Astrocyte (in vitro differentiated cells and primary cell): ENCODE results near the gene OR7C1. TPM values are rescaled to one million over a fixed set of nuclear protein-coding genes. Genes with fewer than 3 reads are reported as not detected.
"Not testable (repeated sequence)": the region's sequence is repeated elsewhere in the genome, so short reads cannot be mapped to it uniquely, and the experiment has no call there.

Experiments
- DNase-seq: peaks from one replicate; pipeline ENCODE4 v3.0.0-alpha.2; 2010; ENCODE audit warnings: low read depth
- FAIRE-seq: peaks from 2 replicates; lab custom pipeline; 2011; peaks lifted over from hg19 to GRCh38; lab: Jason Lieb, UNC
- H2AFZ ChIP-seq: 2 replicates; pipeline ENCODE4 v1.6.0; 2012; ENCODE audit warnings: low read depth, low read length, inconsistent platforms
- H3K27ac ChIP-seq: 2 replicates; pipeline ENCODE4 v1.5.1; 2011; ENCODE audit warnings: low read depth, low read length, inconsistent platforms
- H3K27me3 ChIP-seq: 2 replicates; pipeline ENCODE4 v1.6.0; 2011; ENCODE audit warnings: low read length, inconsistent platforms; ENCODE audit not compliant: insufficient read depth
- H3K36me3 ChIP-seq: 2 replicates; pipeline ENCODE4 v1.5.1; 2011; ENCODE audit warnings: low read length, inconsistent platforms; ENCODE audit not compliant: insufficient read depth
- H3K4me1 ChIP-seq: 2 replicates; pipeline ENCODE4 v1.5.1; 2011; ENCODE audit warnings: low read length, inconsistent platforms; ENCODE audit not compliant: insufficient read depth
- H3K4me2 ChIP-seq: 2 replicates; pipeline ENCODE4 v1.6.0; 2012; ENCODE audit warnings: low read length, inconsistent platforms
- H3K4me3 ChIP-seq: 2 replicates; pipeline ENCODE4 v1.5.1; 2011; ENCODE audit warnings: low read depth, mild to moderate bottlenecking, low read length, inconsistent platforms; ENCODE audit not compliant: insufficient read depth
- H3K79me2 ChIP-seq: 2 replicates; pipeline ENCODE4 v1.6.0; 2012; ENCODE audit warnings: mild to moderate bottlenecking, low read length, inconsistent platforms; ENCODE audit not compliant: insufficient read depth
- H3K9ac ChIP-seq: 2 replicates; pipeline ENCODE4 v1.6.0; 2012; ENCODE audit warnings: mild to moderate bottlenecking, low read length, inconsistent platforms
- H3K9me3 ChIP-seq: 2 replicates; pipeline ENCODE4 v1.5.1; 2012; ENCODE audit warnings: low read depth, mild to moderate bottlenecking, low read length, inconsistent platforms; ENCODE audit not compliant: insufficient read depth
- H4K20me1 ChIP-seq: 2 replicates; pipeline ENCODE4 v1.6.0; 2012; ENCODE audit warnings: low read length, inconsistent platforms; ENCODE audit not compliant: insufficient read depth
- H3K27ac Mint-ChIP-seq: one replicate; pipeline ENCODE4 v1.8.0; 2021; ENCODE audit warnings: mild to moderate bottlenecking, mixed read lengths; ENCODE audit not compliant: unreplicated experiment
- H3K27me3 Mint-ChIP-seq: one replicate; pipeline ENCODE4 v1.8.0; 2021; ENCODE audit warnings: low read depth, mixed read lengths; ENCODE audit not compliant: unreplicated experiment
- H3K36me3 Mint-ChIP-seq: one replicate; pipeline ENCODE4 v1.8.0; 2021; ENCODE audit warnings: low read depth, mixed read lengths; ENCODE audit not compliant: unreplicated experiment
- H3K4me1 Mint-ChIP-seq: one replicate; pipeline ENCODE4 v1.8.0; 2021; ENCODE audit warnings: low read depth, mixed read lengths; ENCODE audit not compliant: unreplicated experiment
- H3K4me3 Mint-ChIP-seq: one replicate; pipeline ENCODE4 v1.8.0; 2021; ENCODE audit warnings: mild to moderate bottlenecking, moderate library complexity, mixed read lengths; ENCODE audit not compliant: unreplicated experiment
- H3K9me3 Mint-ChIP-seq: one replicate; pipeline ENCODE4 v1.8.0; 2021; ENCODE audit warnings: mild to moderate bottlenecking, mixed read lengths; ENCODE audit not compliant: unreplicated experiment
- CTCF ChIP-seq: IDR thresholded peaks from 2 replicates; pipeline ENCODE4 v1.5.1; 2011; ENCODE audit warnings: low read depth, mild to moderate bottlenecking, inconsistent platforms, low read length, moderate library complexity; ENCODE audit not compliant: insufficient read depth
- EZH2 ChIP-seq: IDR thresholded peaks from 2 replicates; pipeline ENCODE4 v1.6.1; 2012; ENCODE audit warnings: mild to moderate bottlenecking, low read length, inconsistent platforms; ENCODE audit not compliant: insufficient read depth
- total RNA-seq: library from RNA; stranded (reverse); gene quantifications from 2 replicates; pipeline ENCODE4 v1.2.1, GENCODE V29; 2021

OR7C1 gene
- total RNA-seq, 1 donor from 2014 or later = not detected

- H2AFZ ChIP-seq = no peak overlapping the region
- no peaks in the 10 kb centered on the region for H3K9me3 ChIP-seq
- no peaks in the 10 kb centered on the region for H3K9me3 Mint-ChIP-seq
- no peak overlapping the region for H3K4me2 ChIP-seq
- no peaks in the 10 kb centered on the region for H4K20me1 ChIP-seq
- H3K4me3 ChIP-seq = no peak overlapping the region
- no peaks in the 10 kb centered on the region for H3K79me2 ChIP-seq
- no peak overlapping the region for H3K27ac ChIP-seq
- DNase-seq = no peak
- no peak overlapping the region for H3K9ac ChIP-seq
- H3K27ac Mint-ChIP-seq = no peak overlapping the region
- no peak for TF ChIP-seq EZH2
- TF ChIP-seq CTCF = no peak
- H3K36me3 Mint-ChIP-seq = no peaks in the 10 kb centered on the region
- FAIRE-seq = no peak
- no peaks in the 10 kb centered on the region for H3K27me3 ChIP-seq
- H3K36me3 ChIP-seq = no peaks in the 10 kb centered on the region
- H3K4me1 Mint-ChIP-seq = no peaks in the 10 kb centered on the region
- no peaks in the 10 kb centered on the region for H3K4me1 ChIP-seq
- H3K4me3 Mint-ChIP-seq = no peak overlapping the region
- H3K27me3 Mint-ChIP-seq = peaks cover 11% of the 10 kb centered on the region
These were observed 52.2 kb downstream of the OR7C1 start for GRCh38 chr19:14782626-14783409.

GRCh38 chr19:14781713-14782536 is 53.1 kb downstream of the OR7C1 start:
- H3K79me2 ChIP-seq, H3K4me2 ChIP-seq, H3K4me1 ChIP-seq, H3K36me3 Mint-ChIP-seq, FAIRE-seq, H4K20me1 ChIP-seq, H2AFZ ChIP-seq, H3K4me3 ChIP-seq, H3K9me3 ChIP-seq, H3K9ac ChIP-seq, H3K27me3 ChIP-seq, H3K9me3 Mint-ChIP-seq, H3K27ac Mint-ChIP-seq, H3K4me1 Mint-ChIP-seq, DNase-seq, H3K36me3 ChIP-seq, H3K27ac ChIP-seq, H3K4me3 Mint-ChIP-seq: not testable (repeated sequence)
- H3K27me3 Mint-ChIP-seq = peaks cover 13% of the 10 kb centered on the region

GRCh38 chr19:14780622-14781225 is 54.3 kb downstream of the OR7C1 start:
- not testable (repeated sequence) for H3K4me3 Mint-ChIP-seq, H3K36me3 Mint-ChIP-seq, H3K27me3 ChIP-seq, H3K27ac Mint-ChIP-seq, H3K9ac ChIP-seq, FAIRE-seq, H3K9me3 ChIP-seq, H2AFZ ChIP-seq, H3K36me3 ChIP-seq, H3K27ac ChIP-seq, DNase-seq, H3K4me1 Mint-ChIP-seq, H3K4me1 ChIP-seq, H3K4me2 ChIP-seq, H4K20me1 ChIP-seq, H3K4me3 ChIP-seq, H3K79me2 ChIP-seq, H3K9me3 Mint-ChIP-seq
- H3K27me3 Mint-ChIP-seq = peaks cover 19% of the 10 kb centered on the region
